H1 (cell line): ENCODE data around the gene COLEC11. TPM values are rescaled to one million over a fixed set of nuclear protein-coding genes. Genes with fewer than 3 reads are reported as not detected.

Experiments
- CTCF ChIA-PET: fragments of 300-600 bp; sonication (Branson Sonifier 250); formaldehyde crosslinking; loops from one replicate; lab custom pipeline; 2021; ENCODE audit not compliant: partially characterized antibody; lab: Charles Lee
- POLR2A ChIA-PET: fragments of 300-600 bp; sonication (Branson Sonifier 250); formaldehyde crosslinking; loops from one replicate; lab custom pipeline; 2021; ENCODE audit warnings: inconsistent platforms; ENCODE audit not compliant: partially characterized antibody; lab: Charles Lee
- DNase-seq, 2 experiments: peaks; one replicate each; pipeline versions ENCODE4 v3.0.0 to v3.0.0-alpha.2; 2010 to 2022; ENCODE audit warnings: low spot score in 2 of 2, low read depth in 1 of 2, mixed read lengths in 1 of 2
- FAIRE-seq: peaks from 2 replicates; lab custom pipeline; 2011; peaks lifted over from hg19 to GRCh38; lab: Jason Lieb, UNC
- H2AFZ ChIP-seq: 2 replicates; pipeline ENCODE4 v1.8.1; 2012; ENCODE audit warnings: low read length, inconsistent platforms
- H2AK5ac ChIP-seq: 2 replicates; pipeline ENCODE4 v1.6.1; 2013; ENCODE audit warnings: low read depth, low read length
- H2BK120ac ChIP-seq: replicated peaks from 2 replicates; pipeline ENCODE3; 2013; ENCODE audit warnings: low read depth, low read length, inconsistent platforms
- H2BK12ac ChIP-seq: 2 replicates; pipeline ENCODE4 v1.6.1; 2013; ENCODE audit warnings: low read depth, low read length
- H2BK15ac ChIP-seq: 2 replicates; pipeline ENCODE4 v1.6.1; 2013; ENCODE audit warnings: low read length
- H2BK20ac ChIP-seq: 2 replicates; pipeline ENCODE4 v1.6.1; 2013; ENCODE audit warnings: low read length
- H2BK5ac ChIP-seq: 2 replicates; pipeline ENCODE4 v1.6.1; 2013; ENCODE audit warnings: low read depth, low read length
- H3K14ac ChIP-seq: 2 replicates; pipeline ENCODE4 v1.6.1; 2013; ENCODE audit warnings: inconsistent platforms; ENCODE audit not compliant: insufficient read length
- H3K18ac ChIP-seq: 2 replicates; pipeline ENCODE4 v1.6.1; 2013; ENCODE audit warnings: low read length; ENCODE audit errors: extremely low read depth
- H3K23ac ChIP-seq: 2 replicates; pipeline ENCODE4 v1.6.1; 2013; ENCODE audit warnings: inconsistent platforms; ENCODE audit not compliant: insufficient read length
- H3K23me2 ChIP-seq: 2 replicates; pipeline ENCODE4 v1.6.1; 2013; ENCODE audit warnings: low read depth, low read length
- H3K27ac ChIP-seq: 2 replicates; pipeline ENCODE4 v1.6.1; 2011; ENCODE audit warnings: low read depth, low read length, inconsistent platforms
- H3K27me3 ChIP-seq, 4 experiments: replicated peaks in 1 of 4; 1 replicate in 1 of 4; 2 replicates in 3 of 4; pipeline versions ENCODE4 v1.6.1 to v1.8.1; 2011 to 2013; ENCODE audit warnings: low read length in 3 of 4, mild to moderate bottlenecking in 3 of 4, inconsistent platforms in 2 of 4, mixed read lengths in 2 of 4, moderate library complexity in 1 of 4; ENCODE audit not compliant: control insufficient read depth in 3 of 4, insufficient read depth in 3 of 4; ENCODE audit errors: extremely low read depth in 1 of 4
- H3K36me3 ChIP-seq, 4 experiments: 2 replicates each; pipeline versions ENCODE4 v1.6.1 to v1.8.1; 2011 to 2013; ENCODE audit warnings: mild to moderate bottlenecking in 4 of 4, low read length in 3 of 4, moderate library complexity in 2 of 4, control low read depth in 1 of 4, inconsistent platforms in 1 of 4; ENCODE audit not compliant: insufficient read depth in 4 of 4, control insufficient read depth in 2 of 4
- H3K4ac ChIP-seq: replicated peaks from 2 replicates; pipeline ENCODE3; 2013; ENCODE audit warnings: low read length, low read depth, mixed read lengths, inconsistent platforms; ENCODE audit not compliant: insufficient read length
- H3K4me1 ChIP-seq, 4 experiments: replicated peaks in 1 of 4; 1 replicate in 1 of 4; 2 replicates in 3 of 4; pipeline versions ENCODE4 v1.6.1 to v1.8.1; 2011 to 2013; ENCODE audit warnings: low read length in 3 of 4, inconsistent platforms in 2 of 4, mixed read lengths in 1 of 4; ENCODE audit not compliant: insufficient read depth in 4 of 4, control insufficient read depth in 3 of 4
- H3K4me2 ChIP-seq, 2 experiments: 2 replicates each; pipeline versions ENCODE4 v1.6.1 to v1.8.1; 2011 to 2013; ENCODE audit warnings: low read depth in 2 of 2, low read length in 2 of 2, control low read depth in 1 of 2, inconsistent platforms in 1 of 2, mild to moderate bottlenecking in 1 of 2; ENCODE audit not compliant: insufficient read depth in 1 of 2
- H3K4me3 ChIP-seq, 4 experiments: fragments of 200-600, 300-600 bp in 1 of 4; sonication (generic), shearing (Covaris generic), sonication (Bioruptor Twin) in 1 of 4; 2 replicates each; pipeline versions ENCODE4 v1.5.1 to v1.8.1; 2011 to 2016; ENCODE audit warnings: low read length in 4 of 4, low read depth in 3 of 4, control low read depth in 2 of 4, inconsistent platforms in 2 of 4, mild to moderate bottlenecking in 2 of 4, mixed read lengths in 1 of 4, moderate library complexity in 1 of 4; ENCODE audit not compliant: insufficient read depth in 2 of 4; ENCODE audit errors: extremely low read depth in 1 of 4
- H3K56ac ChIP-seq: replicated peaks from 2 replicates; pipeline ENCODE3; 2013; ENCODE audit warnings: low read depth, mild to moderate bottlenecking, mixed read lengths, low read length, inconsistent platforms; ENCODE audit not compliant: insufficient read length
- H3K79me1 ChIP-seq: 2 replicates; pipeline ENCODE4 v1.6.1; 2013; ENCODE audit warnings: low read depth, low read length, control low read depth
- H3K79me2 ChIP-seq, 2 experiments: 2 replicates each; pipeline versions ENCODE4 v1.6.1 to v1.8.1; 2012 to 2013; ENCODE audit warnings: low read length in 2 of 2, mild to moderate bottlenecking in 2 of 2, inconsistent platforms in 1 of 2; ENCODE audit not compliant: insufficient read depth in 2 of 2, control insufficient read depth in 1 of 2
- H3K9ac ChIP-seq, 4 experiments: replicated peaks in 1 of 4; 1 replicate in 1 of 4; 2 replicates in 3 of 4; pipeline versions ENCODE4 v1.6.1 to v1.8.1; 2011 to 2013; ENCODE audit warnings: low read depth in 3 of 4, low read length in 3 of 4, control low read depth in 2 of 4, mild to moderate bottlenecking in 2 of 4, moderate library complexity in 2 of 4, inconsistent platforms in 1 of 4; ENCODE audit errors: extremely low read depth in 1 of 4
- H3K9me3 ChIP-seq, 2 experiments: 2 replicates each; pipeline versions ENCODE4 v1.6.1 to v1.8.1; 2012 to 2013; ENCODE audit warnings: mild to moderate bottlenecking in 2 of 2, moderate library complexity in 2 of 2, control low read depth in 1 of 2, inconsistent platforms in 1 of 2, low read depth in 1 of 2, low read length in 1 of 2, mixed read lengths in 1 of 2; ENCODE audit not compliant: insufficient read depth in 2 of 2
- H4K20me1 ChIP-seq, 2 experiments: replicated peaks in 1 of 2; 2 replicates each; pipeline versions ENCODE3 to v1.8.1; 2011 to 2013; ENCODE audit warnings: inconsistent platforms in 2 of 2, low read length in 2 of 2, mild to moderate bottlenecking in 1 of 2; ENCODE audit not compliant: insufficient read depth in 2 of 2, control insufficient read depth in 1 of 2
- H4K5ac ChIP-seq: 2 replicates; pipeline ENCODE4 v1.6.1; 2013; ENCODE audit warnings: low read length, low read depth, mixed read lengths, inconsistent platforms; ENCODE audit not compliant: insufficient read length
- H4K8ac ChIP-seq: 2 replicates; pipeline ENCODE4 v1.8.0; 2013; ENCODE audit warnings: mild to moderate bottlenecking, moderate library complexity, low read length, inconsistent platforms; ENCODE audit not compliant: insufficient read depth; ENCODE audit errors: extremely low read depth
- H4K91ac ChIP-seq: replicated peaks from 2 replicates; pipeline ENCODE3; 2013; ENCODE audit warnings: low read length, mixed read lengths, inconsistent platforms; ENCODE audit not compliant: insufficient read length
- BCL11A ChIP-seq, 2 experiments: IDR thresholded peaks; one replicate each; pipeline ENCODE4 v1.6.1; 2011; ENCODE audit warnings: low read depth in 2 of 2, low read length in 2 of 2, mild to moderate bottlenecking in 2 of 2
- CHD2 ChIP-seq: IDR thresholded peaks from 2 replicates; pipeline ENCODE4 v1.6.1; 2012; ENCODE audit warnings: low read length, improper control_type of control experiment
- GTF2F1 ChIP-seq: IDR thresholded peaks from 2 replicates; pipeline ENCODE4 v1.6.1; 2012; ENCODE audit warnings: low read depth, low read length, improper control_type of control experiment, borderline replicate concordance
- HDAC2 ChIP-seq, 2 experiments: fragments of 300-600 bp in 1 of 2; sonication (generic) in 1 of 2; IDR thresholded peaks; 2 replicates each; pipeline ENCODE4 v1.6.1; 2011 to 2012; ENCODE audit warnings: low read depth in 2 of 2, low read length in 2 of 2, mild to moderate bottlenecking in 2 of 2, moderate library complexity in 2 of 2, borderline replicate concordance in 1 of 2, inconsistent platforms in 1 of 2
- JUND ChIP-seq: IDR thresholded peaks from 2 replicates; pipeline ENCODE4 v1.6.1; 2011; ENCODE audit warnings: mild to moderate bottlenecking, improper control_type of control experiment, low read length
- PHF8 ChIP-seq: fragments of 200-600 bp; sonication (generic); conservative IDR thresholded peaks from 2 replicates; pipeline ENCODE4 v1.7.1; 2012; ENCODE audit warnings: low read depth, mild to moderate bottlenecking, inconsistent platforms, low read length, moderate library complexity
- RBBP5 ChIP-seq: IDR thresholded peaks from 2 replicates; pipeline ENCODE4 v1.7.1; 2012; ENCODE audit warnings: low read depth, mild to moderate bottlenecking, inconsistent platforms, low read length, moderate library complexity, borderline replicate concordance
- WGBS, 2 experiments: shearing (Covaris generic) in 1 of 2; methylation state at CpG; one replicate each; pipeline versions ENCODE4 v1.1.6 to v1.1.7; 2013 to 2015; ENCODE audit warnings: low lambda C conversion rate in 2 of 2, mixed read lengths in 2 of 2, inconsistent platforms in 1 of 2, low coverage in 1 of 2, missing lambda C conversion rate in 1 of 2; ENCODE audit not compliant: insufficient replicate concordance in 2 of 2, insufficient coverage in 1 of 2, insufficient read length in 1 of 2; ENCODE audit errors: extremely low coverage in 1 of 2, missing lambda C conversion rate in 1 of 2; 5-methylcytosine and 5-hydroxymethylcytosine counted together
- polyA plus RNA-seq, 7 experiments: library from polyadenylated mRNA; depleted of rRNA in 3 of 7; stranded (reverse) in 5 of 7; unstranded in 2 of 7; fragments of >200 nt in 5 of 7; fragments of 200-250 nt in 2 of 7; gene quantifications; 1 replicate in 5 of 7; 2 replicates in 1 of 7; 4 replicates in 1 of 7; pipeline versions ENCODE4 v1.2.1 to v1.2.3, GENCODE V29; 2011 to 2013; ENCODE audit warnings: missing spikeins in 2 of 7, mixed read lengths in 2 of 7
- total RNA-seq: library from RNA; stranded (reverse); fragmentation: NEBNext Ultra II Directional; extraction: Animal tissue kit (Norgen Biotek cat#: 25700); gene quantifications from 2 replicates; pipeline ENCODE4 v1.2.1, GENCODE V29; 2021
- TF ChIP-seq, protein P1 (sequence below): IDR thresholded peaks from 2 replicates; pipeline ENCODE4 v1.6.1; 2011; ENCODE audit warnings: low read length, improper control_type of control experiment

Gene COLEC11
- total and polyA plus RNA-seq, 2 of the 8 experiments (the other 6 are each of a cell fraction or from before 2014, with no cell fraction given) = 0.47 to 0.80 TPM

DNA sequence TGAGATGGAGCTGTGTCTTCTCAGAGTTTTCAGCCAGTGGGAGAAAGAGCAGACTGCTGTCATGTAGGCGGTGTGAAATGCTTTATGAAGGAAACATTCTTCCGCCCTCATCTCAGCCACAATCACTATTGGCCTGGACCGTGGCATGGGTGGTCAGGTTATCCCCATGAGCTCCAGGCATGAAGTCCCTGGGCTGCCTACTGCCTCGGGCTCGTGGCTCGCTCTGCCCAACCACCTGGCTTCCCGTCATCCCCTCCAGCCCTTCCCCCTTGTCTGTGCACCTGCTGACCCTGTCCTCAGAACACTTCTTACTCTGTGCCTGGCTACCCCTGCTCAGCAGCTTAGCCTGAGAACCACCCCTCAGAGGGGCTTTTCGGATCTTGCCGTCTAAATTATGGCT, 15.5 kb downstream of the COLEC11 start:
- POLR2A ChIA-PET = interaction anchor here (0.6 to 1.4 kb wide), 2 partner anchors 28 to 35 kb away, joined by 3 to 5 read pairs; no protein-coding TSS in a partner anchor
- DNase-seq = no peak
- Histone ChIP-seq H2AFZ (no peak overlapping the region), H3K23me2 (no peaks in the 10 kb centered on the region), H3K27ac (no peak overlapping the region), H2BK12ac (no peak overlapping the region), H3K4me3 (no peak overlapping the region), H3K9ac (no peak overlapping the region), H3K9me3 (peaks cover 0 to 5% of the 10 kb centered on the region in 2 experiments; a peak in 1 of 4 replicates), H3K36me3 (no peaks in the 10 kb centered on the region)
- no peak for FAIRE-seq
- TF ChIP-seq JUND (no peak), BCL11A (IDR thresholded peaks at IDR 0.05; ENCODE audit: low read depth in 2 of 2, low read length in 2 of 2) (no peak), HDAC2 (IDR thresholded peaks at IDR 0.05; ENCODE audit: borderline replicate concordance in 1 of 2, low read depth in 2 of 2, low read length in 2 of 2) (no peak), RBBP5 (no peak), PHF8 (no peak), CHD2 (no peak), GTF2F1 (no peak)
- TF ChIP-seq, protein P1, sequence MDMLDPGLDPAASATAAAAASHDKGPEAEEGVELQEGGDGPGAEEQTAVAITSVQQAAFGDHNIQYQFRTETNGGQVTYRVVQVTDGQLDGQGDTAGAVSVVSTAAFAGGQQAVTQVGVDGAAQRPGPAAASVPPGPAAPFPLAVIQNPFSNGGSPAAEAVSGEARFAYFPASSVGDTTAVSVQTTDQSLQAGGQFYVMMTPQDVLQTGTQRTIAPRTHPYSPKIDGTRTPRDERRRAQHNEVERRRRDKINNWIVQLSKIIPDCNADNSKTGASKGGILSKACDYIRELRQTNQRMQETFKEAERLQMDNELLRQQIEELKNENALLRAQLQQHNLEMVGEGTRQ = no peak
- TF ChIP-seq, all 59 proteins: peak for 0
- Histone ChIP-seq H4K20me1 (no peaks in the 10 kb centered on the region), H3K18ac (no peak overlapping the region), H4K8ac (no peak overlapping the region), H3K4me1 (no peaks in the 10 kb centered on the region), H3K79me1 (no peaks in the 10 kb centered on the region), H2BK20ac (no peak overlapping the region), H3K27me3 (no peaks in the 10 kb centered on the region; a peak in 1 of 7 replicates), H2BK15ac (no peak overlapping the region), H3K79me2 (no peaks in the 10 kb centered on the region), H3K4me2 (no peak overlapping the region), H3K56ac (no peak overlapping the region), H4K91ac (no peak overlapping the region), H2BK5ac (no peak overlapping the region), H3K23ac (no peak overlapping the region), H4K5ac (no peak overlapping the region), H3K4ac (no peak overlapping the region), H2BK120ac (no peak overlapping the region), H2AK5ac (no peak overlapping the region), H3K14ac (no peak overlapping the region)
- 98% methylated on average over 9 of the region's 9 CpGs; no CpG with 5 or more reads in 1 of the 2 experiments for WGBS, 2 experiments
- CTCF ChIA-PET = interaction anchor here (1.0 to 1.8 kb wide), 2 partner anchors 16 to 18 kb away, joined by 3 to 6 read pairs; partner anchors contain the start of gene COLEC11
